Measurements from ENCODE around the gene ATP5PO.

- TF ChIP-seq CTCF (IDR thresholded peaks at IDR 0.05), result no peak
- TF ChIP-seq POLR2A (IDR thresholded peaks at IDR 0.05), result no peak
Measured at GRCh38 chr21:33861125-33861524, 54.5 kb downstream of the ATP5PO start.

Data from esophagus squamous epithelium (tissue), 4 donors.